BLaER1 (cell line): ENCODE data around the gene VILL.

Experiments
- H3K27ac ChIP-seq: shearing (Covaris generic); formaldehyde crosslinking; 2 replicates; pipeline ENCODE4 v1.8.1; 2022
- H3K27me3 ChIP-seq: shearing (Covaris generic); formaldehyde crosslinking; 2 replicates; pipeline ENCODE4 v1.8.1; 2022
- H3K36me3 ChIP-seq: shearing (Covaris generic); formaldehyde crosslinking; 2 replicates; pipeline ENCODE4 v1.8.1; 2022
- H3K4me1 ChIP-seq: shearing (Covaris generic); formaldehyde crosslinking; 2 replicates; pipeline ENCODE4 v1.8.1; 2022
- H3K4me2 ChIP-seq: shearing (Covaris generic); formaldehyde crosslinking; 2 replicates; pipeline ENCODE4 v1.8.1; 2022
- H3K4me3 ChIP-seq: shearing (Covaris generic); formaldehyde crosslinking; 2 replicates; pipeline ENCODE4 v1.8.1; 2022
- H3K9ac ChIP-seq: shearing (Covaris generic); formaldehyde crosslinking; 2 replicates; pipeline ENCODE4 v1.8.1; 2022
- H3K9me3 ChIP-seq: shearing (Covaris generic); formaldehyde crosslinking; 2 replicates; pipeline ENCODE4 v1.8.1; 2022
- H4K20me1 ChIP-seq: shearing (Covaris generic); formaldehyde crosslinking; 2 replicates; pipeline ENCODE4 v1.8.1; 2022
- Cebpa-rat ChIP-seq: shearing (Covaris generic); IDR thresholded peaks from 2 replicates; pipeline ENCODE4 v1.8.1; 2022

Gene VILL

DNA sequence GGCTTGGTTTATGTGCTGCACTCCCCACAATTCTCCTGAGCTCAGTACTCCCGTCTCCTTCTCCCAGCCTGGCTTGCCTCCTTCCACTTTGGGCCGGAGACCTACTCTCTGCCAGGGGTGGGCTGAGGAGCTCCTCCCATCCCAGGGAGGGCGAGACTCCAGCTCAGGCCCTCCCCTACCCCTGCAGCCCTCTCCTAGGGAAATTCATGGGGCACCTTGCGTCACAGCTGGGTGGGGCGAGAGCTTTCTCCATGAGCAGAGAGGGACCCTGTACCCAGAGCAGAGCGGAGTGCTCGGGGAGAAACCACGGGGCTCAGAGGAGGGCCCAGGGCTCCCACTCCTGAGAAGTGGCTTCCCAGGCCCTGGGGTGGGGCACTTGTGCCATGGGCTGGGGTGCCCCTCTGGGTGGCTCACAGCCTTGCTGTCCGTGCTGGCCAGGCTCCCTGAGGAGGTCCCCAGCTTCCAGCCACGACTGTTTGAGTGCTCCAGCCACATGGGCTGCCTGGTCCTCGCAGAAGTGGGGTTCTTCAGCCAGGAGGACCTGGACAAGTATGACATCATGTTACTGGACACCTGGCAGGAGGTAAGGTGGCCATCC, 13.3 kb downstream of the VILL start:
- H4K20me1 ChIP-seq, result peaks cover 33% of the 10 kb centered on the region
- no peaks in the 10 kb centered on the region for H3K27me3 ChIP-seq
- H3K4me2 ChIP-seq, result no peak overlapping the region
- no peak overlapping the region for H3K9ac ChIP-seq
- no peak overlapping the region for H3K4me3 ChIP-seq
- no peaks in the 10 kb centered on the region for H3K9me3 ChIP-seq
- no peak for TF ChIP-seq Cebpa-rat
- H3K27ac ChIP-seq, result no peak overlapping the region
- peaks cover 94% of the 10 kb centered on the region for H3K36me3 ChIP-seq
- H3K4me1 ChIP-seq, result peaks cover 5% of the 10 kb centered on the region

DNA sequence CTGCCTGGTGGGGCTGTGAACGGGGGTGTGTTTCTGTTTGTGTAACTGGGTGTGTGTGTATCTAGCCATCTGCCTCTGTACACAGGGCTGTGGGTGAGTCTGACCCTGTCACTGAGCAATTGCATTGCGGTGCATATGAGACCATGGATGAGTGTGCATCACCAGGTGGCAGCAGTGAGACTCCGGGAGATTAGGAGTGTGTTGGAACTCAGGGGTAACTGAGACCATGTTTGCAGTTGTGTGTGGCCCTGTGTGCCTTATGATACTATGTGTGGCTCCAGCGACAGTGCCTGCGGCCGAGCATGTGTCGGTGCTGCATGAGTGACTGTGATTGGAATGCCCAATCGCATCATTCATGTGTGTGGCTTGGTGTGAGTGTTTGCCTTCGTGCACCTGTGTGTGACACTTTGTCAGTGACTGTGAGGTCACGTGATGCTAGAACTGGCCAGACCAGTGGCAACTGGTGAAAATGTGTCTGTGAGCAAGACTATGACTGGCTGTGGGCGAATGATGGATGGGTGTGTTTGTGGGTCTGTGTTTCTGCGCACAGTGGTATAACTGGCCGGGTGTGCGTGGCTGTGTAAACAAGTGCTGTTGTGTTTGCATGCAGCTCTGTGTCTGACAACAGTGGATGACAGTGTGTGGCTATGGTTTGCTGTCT, 14.0 kb downstream of the VILL start:
- H3K36me3 ChIP-seq, result peaks cover 95% of the 10 kb centered on the region

GRCh38 chr3:38005076-38006020, 14.8 kb downstream of the VILL start:
- H3K27me3 ChIP-seq, result no peaks in the 10 kb centered on the region
- H3K27ac ChIP-seq, result no peak overlapping the region
- no peak for TF ChIP-seq Cebpa-rat
- peaks cover 87% of the 10 kb centered on the region for H3K36me3 ChIP-seq
- H3K9me3 ChIP-seq, result no peaks in the 10 kb centered on the region
- no peaks in the 10 kb centered on the region for H3K4me1 ChIP-seq
- H4K20me1 ChIP-seq, result peaks cover 33% of the 10 kb centered on the region
- no peak overlapping the region for H3K9ac ChIP-seq
- no peak overlapping the region for H3K4me2 ChIP-seq
- no peak overlapping the region for H3K4me3 ChIP-seq

More for the DNA sequence above, 14.0 kb downstream of the VILL start:
- Histone ChIP-seq H3K27ac (no peak overlapping the region), H3K4me2 (no peak overlapping the region), H4K20me1 (peaks cover 33% of the 10 kb centered on the region), H3K4me1 (no peaks in the 10 kb centered on the region), H3K27me3 (no peaks in the 10 kb centered on the region), H3K4me3 (no peak overlapping the region), H3K9ac (no peak overlapping the region), H3K9me3 (no peaks in the 10 kb centered on the region)
- no peak for TF ChIP-seq Cebpa-rat

- no peak for TF ChIP-seq Cebpa-rat
- Histone ChIP-seq H4K20me1 (peaks cover 33% of the 10 kb centered on the region), H3K4me2 (no peak overlapping the region), H3K4me1 (no peaks in the 10 kb centered on the region), H3K9me3 (no peaks in the 10 kb centered on the region), H3K27ac (no peak overlapping the region), H3K36me3 (peaks cover 80% of the 10 kb centered on the region), H3K27me3 (no peaks in the 10 kb centered on the region), H3K4me3 (no peak overlapping the region), H3K9ac (no peak overlapping the region)
Measured at GRCh38 chr3:38006031-38006430, 15.4 kb downstream of the VILL start.

DNA sequence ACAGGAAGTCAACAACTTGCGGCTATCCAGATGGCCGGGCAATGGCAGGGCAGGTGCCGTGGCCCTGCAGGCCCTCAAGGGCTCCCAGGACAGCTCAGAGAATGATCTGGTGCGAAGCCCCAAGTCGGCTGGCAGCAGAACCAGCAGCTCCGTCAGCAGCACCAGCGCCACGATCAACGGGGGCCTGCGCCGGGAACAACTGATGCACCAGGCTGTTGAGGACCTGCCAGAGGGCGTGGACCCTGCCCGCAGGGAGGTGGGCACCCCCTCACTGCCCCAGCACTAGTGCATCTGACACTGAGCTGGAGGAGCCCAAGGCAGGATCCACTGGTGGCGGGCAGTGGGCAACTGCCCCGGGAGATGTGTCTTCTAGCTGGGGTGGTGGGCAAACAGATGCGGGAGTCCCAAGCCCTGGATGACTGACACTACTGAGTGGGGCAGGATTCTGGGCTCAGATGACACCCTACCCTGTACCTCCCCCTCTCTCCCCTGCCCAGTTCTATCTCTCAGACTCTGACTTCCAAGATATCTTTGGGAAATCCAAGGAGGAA, 15.9 kb downstream of the VILL start:
- Histone ChIP-seq H3K4me1 (0 out of 2 replicates have a peak, but pooled peaks cover 3% of the 10 kb centered on the region), H3K9ac (no peak overlapping the region), H3K9me3 (no peaks in the 10 kb centered on the region), H3K27ac (no peak overlapping the region), H3K4me3 (no peak overlapping the region), H3K27me3 (no peaks in the 10 kb centered on the region), H3K4me2 (no peak overlapping the region), H3K36me3 (peaks cover 75% of the 10 kb centered on the region), H4K20me1 (peaks cover 33% of the 10 kb centered on the region)
- no peak for TF ChIP-seq Cebpa-rat

DNA sequence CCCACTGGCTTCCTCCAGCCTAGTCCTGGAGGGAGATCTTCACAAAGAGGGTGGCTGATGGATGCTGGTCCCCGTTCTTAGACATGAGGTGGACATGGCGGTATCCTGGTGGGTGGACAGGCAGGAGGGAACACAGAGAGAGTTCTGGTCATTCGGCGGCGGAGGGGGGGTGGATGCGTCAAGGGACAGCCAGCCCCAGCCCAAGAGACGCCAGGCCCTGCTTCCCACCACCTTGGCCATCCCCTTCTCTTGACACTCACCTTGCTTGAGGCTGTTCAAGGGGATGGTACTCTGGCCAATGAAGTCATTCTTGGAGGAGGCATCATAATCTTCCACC, 17.1 kb downstream of the VILL start:
- Histone ChIP-seq H3K27me3 (no peaks in the 10 kb centered on the region), H3K4me1 (0 out of 2 replicates have a peak, but pooled peaks cover 4% of the 10 kb centered on the region), H3K36me3 (peaks cover 63% of the 10 kb centered on the region), H3K27ac (no peak overlapping the region), H3K4me2 (no peak overlapping the region), H3K9me3 (no peaks in the 10 kb centered on the region), H3K9ac (no peak overlapping the region), H4K20me1 (peaks cover 33% of the 10 kb centered on the region), H3K4me3 (no peak overlapping the region)
- TF ChIP-seq Cebpa-rat, result no peak

DNA sequence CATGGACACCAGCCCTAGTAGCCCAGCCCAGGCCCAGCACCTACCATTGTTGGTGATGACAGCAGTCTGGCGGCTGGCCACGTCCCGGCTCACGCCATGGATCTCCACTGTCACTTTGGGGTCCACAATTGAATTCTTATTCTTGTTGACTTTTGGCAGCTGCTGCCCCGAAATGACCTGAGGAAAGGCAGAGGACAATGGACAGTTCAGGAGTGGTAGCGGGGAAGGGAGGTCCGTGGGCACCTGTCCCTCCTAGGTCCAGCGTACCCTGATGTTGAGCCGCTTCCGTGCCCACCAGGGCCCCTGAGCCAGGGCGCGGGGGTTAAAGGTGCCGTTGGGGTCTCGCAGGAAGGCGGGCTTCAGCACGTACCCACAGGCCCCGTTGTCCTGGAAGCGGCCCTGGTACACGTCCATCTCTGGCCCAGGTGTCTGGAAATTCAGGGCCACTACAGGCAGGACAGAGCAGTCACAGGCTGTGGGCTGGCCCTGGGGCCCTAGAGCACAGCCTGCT, 17.7 kb downstream of the VILL start:
- no peak overlapping the region for H3K27ac ChIP-seq
- H3K4me3 ChIP-seq, result no peak overlapping the region
- H3K4me2 ChIP-seq, result no peak overlapping the region
- H4K20me1 ChIP-seq, result peaks cover 33% of the 10 kb centered on the region
- H3K9me3 ChIP-seq, result no peaks in the 10 kb centered on the region
- H3K9ac ChIP-seq, result no peak overlapping the region
- H3K4me1 ChIP-seq, result 0 out of 2 replicates have a peak, but pooled peaks cover 4% of the 10 kb centered on the region
- no peaks in the 10 kb centered on the region for H3K27me3 ChIP-seq
- peaks cover 58% of the 10 kb centered on the region for H3K36me3 ChIP-seq
- no peak for TF ChIP-seq Cebpa-rat

DNA sequence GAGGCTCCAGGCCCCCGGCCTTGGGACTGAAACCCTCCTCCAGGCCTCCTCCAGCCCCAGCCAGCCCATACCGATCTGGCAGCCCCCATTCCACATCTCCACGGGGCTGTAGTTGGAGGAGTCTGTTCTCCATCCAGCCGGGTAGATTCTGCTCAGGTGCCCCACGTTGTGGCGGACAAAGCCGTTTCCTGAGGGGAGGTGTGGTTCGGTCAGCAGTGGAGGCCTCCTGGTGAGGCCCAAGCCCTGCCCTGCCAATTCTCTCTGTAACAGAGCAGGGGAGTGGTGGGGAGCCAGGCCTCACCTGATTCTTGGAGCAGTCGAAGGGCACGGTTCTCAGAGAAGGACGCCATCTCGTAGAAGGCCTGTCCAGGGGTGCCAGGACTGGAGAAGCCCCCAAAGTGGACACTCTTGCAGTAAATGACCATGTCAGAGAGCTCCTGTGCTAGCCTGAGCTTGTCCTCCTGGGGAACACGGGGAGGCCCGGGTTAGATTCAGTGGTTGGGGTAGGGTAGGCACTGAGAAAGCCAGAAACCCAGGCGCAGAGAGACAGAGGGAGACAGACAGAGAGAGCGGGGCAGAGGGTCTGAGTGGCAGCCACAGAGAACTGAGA, 18.5 kb downstream of the VILL start:
- H3K9ac ChIP-seq, result no peak overlapping the region
- H3K9me3 ChIP-seq, result no peaks in the 10 kb centered on the region

More for the DNA sequence above, 18.5 kb downstream of the VILL start:
- H3K27ac ChIP-seq, result no peak overlapping the region
- no peak overlapping the region for H3K4me3 ChIP-seq
- no peak overlapping the region for H3K4me2 ChIP-seq
- H3K27me3 ChIP-seq, result no peaks in the 10 kb centered on the region
- peaks cover 52% of the 10 kb centered on the region for H3K36me3 ChIP-seq
- H4K20me1 ChIP-seq, result peaks cover 26% of the 10 kb centered on the region
- 0 out of 2 replicates have a peak, but pooled peaks cover 4% of the 10 kb centered on the region for H3K4me1 ChIP-seq
- no peak for TF ChIP-seq Cebpa-rat
